Activated gamma-delta T cell (primary cell): Measurements from ENCODE around the gene TLCD3B.
"Not testable (repeated sequence)": the region's sequence is repeated elsewhere in the genome, so short reads cannot be mapped to it uniquely, and the experiment has no call there.

Experiments used
- DNase-seq: peaks from one replicate; lab custom pipeline; 2025; lab: John Stamatoyannopoulos, UW

The TLCD3B gene

GRCh38 chr16:30025574-30025973 lies 5.5 kb downstream of the TLCD3B start:
- DNase-seq, result no peak

DNA sequence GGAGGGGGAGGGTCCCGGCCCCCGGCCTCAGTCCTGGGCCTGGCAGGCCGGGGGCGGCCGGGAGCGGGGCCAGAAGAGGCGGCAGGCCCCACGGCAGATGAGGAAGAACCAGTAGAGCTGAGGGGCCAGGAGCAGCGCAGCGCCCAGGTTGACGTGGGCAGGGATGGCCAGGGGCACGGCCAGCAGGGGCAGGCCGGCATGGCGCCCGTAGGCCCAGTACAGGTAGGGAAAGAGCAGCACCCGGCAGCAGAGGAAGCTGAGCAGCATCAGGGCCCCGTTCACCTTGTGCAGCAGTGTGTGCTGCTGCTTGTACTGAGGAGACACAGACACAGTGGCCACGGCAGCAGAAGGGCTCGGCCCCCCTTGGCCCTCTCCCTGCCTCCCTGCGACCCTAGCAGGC lies 5.9 kb downstream of the TLCD3B start:
- no peak for DNase-seq

GRCh38 chr16:30024451-30024850 lies 6.6 kb downstream of the TLCD3B start:
- DNase-seq, result no peak

GRCh38 chr16:30023586-30023985 lies 7.5 kb downstream of the TLCD3B start:
- DNase-seq, result no peak

DNA sequence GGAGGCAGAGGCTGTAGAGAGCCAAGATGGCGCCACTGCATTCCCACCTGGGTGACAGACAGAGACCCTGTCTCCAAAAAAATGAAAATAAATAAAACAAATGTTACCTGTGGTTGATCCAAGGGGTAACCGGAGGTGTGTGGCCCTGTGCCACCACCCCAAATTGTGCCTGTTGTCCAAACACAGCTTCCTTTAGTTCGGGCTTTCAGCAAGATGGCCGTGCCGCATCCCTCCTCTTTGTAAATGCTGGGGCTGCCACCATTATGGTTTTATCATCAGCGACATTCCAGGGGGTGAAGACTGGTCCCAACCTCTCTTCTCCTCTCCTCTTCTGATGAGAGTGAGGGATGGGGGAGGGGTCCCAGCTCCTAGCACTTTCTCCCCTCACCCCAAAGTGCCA lies 8.2 kb downstream of the TLCD3B start, which contains the start of gene C16orf92:
Gene C16orf92 (plus strand): TSS at position 312 of the 400 bp plus-strand sequence. CDS start 143 bp downstream, outside the sequence.
- DNase-seq, result no peak

GRCh38 chr16:30018731-30019158 lies 12.3 kb downstream of the TLCD3B start:
- DNase-seq, result no peak

DNA sequence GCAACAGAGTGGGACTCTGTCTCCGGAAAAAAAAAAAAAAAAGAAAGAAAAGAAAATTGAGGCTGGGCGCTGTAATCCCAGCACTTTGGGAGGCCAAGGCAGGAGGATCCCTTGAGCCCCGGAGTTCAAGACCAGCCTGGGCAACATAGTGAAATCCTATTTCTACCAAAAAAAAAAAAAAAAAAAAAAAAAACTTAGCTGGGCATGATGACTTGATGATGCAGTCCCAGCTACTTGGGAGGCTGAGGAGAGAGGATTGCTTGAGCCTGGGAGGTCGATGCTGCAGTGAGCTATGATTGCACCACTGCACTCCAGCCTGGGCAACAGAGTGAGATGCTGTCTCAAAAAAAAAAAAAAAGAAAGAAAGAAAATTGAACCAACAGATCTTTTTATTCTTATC lies 13.1 kb downstream of the TLCD3B start:
- not testable (repeated sequence) for DNase-seq

- no peak for DNase-seq
These were observed 13.8 kb downstream of the TLCD3B start for GRCh38 chr16:30017277-30017656.

- DNase-seq, result no peak
These were observed 14.4 kb downstream of the TLCD3B start for GRCh38 chr16:30016555-30017276.

- DNase-seq, result not testable (repeated sequence)
These were observed 15.6 kb downstream of the TLCD3B start for GRCh38 chr16:30015450-30015849.

GRCh38 chr16:30012598-30012997 lies 18.5 kb downstream of the TLCD3B start:
- DNase-seq, result not testable (repeated sequence)

DNA sequence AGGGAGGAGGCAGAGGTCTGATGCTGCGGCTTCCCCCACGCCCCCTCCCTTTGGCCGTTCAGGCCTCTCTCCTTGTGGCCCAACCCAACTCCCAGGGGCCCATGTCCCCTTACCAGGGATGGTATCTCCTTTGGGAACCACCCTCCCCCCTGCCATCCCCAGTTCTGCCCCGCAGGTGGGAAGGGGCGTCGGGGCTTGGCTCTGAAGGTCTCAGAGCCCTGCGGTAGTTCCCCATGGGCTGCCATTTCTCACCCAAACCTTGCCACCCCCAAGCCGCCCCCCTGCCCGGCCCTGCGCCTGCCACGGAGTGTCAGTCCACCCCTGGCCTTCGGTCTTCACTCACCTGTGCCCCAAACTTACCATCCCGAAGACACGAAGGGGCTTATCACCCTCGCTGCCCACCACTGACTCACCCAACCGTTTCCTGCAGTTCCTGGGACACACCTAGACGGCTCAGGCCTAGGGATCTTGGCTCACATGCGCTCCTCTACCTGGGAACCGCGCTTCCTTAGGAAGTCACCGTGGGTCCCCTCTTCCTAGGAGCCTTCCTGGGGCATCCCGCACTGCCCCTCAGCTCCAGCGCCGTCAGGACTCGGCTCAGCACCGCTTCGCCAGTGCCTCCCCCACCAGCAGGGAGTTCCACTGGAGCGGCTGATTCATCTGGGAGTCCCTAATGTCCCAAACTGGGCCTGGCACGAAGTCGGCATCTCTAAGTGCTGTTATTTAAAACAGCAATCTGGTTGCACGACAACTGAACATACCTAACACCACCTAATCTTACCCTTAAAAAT lies 19.2 kb downstream of the TLCD3B start:
- no peak for DNase-seq

DNA sequence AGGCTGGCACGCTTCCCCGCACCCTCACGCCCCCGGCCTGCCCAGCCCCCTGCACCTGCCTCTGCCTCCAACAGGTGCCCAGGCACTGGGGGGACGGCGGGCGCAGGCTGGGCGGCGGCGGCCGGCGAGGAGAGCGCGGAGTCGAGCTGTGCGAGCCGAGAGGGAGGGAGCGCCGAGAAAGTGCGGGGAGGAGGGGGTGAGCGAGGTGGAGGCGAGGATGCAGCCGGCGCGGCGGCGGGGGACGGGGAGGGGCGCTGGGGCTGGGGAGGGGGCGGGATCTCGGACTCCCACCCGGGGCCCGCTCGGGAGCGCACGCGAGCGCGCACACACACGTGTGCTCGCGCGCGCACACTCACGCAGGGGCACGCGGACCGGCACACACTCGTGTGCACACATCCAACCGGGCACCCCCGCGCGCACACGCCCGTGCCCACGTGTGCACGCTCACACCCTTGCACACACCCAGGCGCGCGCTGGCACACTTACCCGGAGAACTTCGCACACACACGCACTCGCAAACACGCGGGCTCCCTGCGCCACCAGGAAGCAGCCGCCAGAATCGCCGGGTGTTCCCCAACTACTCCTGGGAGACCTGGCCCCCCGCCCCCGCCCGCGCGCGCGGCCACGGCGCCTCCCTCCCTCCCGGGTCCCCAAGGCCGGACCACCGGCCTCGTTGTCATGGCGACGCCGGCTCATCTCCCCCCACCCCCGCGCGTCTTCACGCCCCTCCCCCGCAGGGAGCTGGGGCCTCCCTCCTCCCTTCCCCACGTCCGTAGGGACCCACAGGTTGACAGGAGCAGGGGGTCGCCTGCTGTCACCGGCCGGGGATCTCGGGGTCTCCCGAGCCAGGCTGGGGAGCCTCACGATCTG lies 20.0 kb downstream of the TLCD3B start, which contains the start of gene DOC2A:
Gene DOC2A (minus strand): TSS at position 184 of the 870 bp plus-strand sequence. CDS start 805 bp downstream, outside the sequence.
- no peak for DNase-seq

- DNase-seq, result no peak
These were observed 20.9 kb downstream of the TLCD3B start for GRCh38 chr16:30009990-30010843.

DNA sequence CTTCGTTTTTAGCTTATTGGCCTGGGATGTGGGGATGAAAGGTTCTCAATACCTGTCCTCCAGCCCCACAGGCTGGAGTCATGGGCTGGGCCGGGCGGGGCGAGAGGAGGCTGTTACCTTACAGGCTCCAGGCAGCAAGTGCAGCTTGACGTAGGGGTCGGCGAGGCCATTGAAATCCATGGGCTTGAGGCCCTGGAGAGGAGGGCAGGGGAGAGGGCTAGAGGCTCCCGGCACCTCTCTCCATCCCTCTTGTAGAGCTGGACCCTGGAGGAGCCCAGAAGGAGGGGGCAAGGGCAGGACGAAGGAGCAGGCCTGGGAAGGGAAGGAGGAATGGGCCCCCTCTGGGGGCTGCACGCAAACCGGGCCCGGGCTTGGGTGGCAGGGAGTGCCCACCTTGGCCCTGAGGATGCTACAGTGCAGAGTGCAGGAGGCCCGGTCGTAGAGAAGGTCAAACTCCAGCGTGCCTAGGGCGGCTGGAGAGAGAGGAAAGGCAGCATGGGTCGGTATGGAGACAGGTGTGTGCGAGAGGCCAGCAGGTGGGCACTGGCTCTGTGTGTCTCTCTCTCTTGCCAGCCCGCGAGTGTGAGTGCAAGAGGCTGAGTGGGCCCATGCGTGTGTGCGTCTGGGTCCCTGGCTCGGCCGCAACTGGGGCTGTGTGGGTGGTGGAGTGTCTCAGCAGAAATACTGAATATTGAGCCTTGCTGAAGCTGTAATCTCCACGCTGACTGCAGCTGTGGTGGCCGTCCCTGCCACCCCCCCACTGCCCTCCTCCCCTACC lies 21.8 kb downstream of the TLCD3B start:
- no peak for DNase-seq

- DNase-seq, result no peak
These were observed 23.6 kb downstream of the TLCD3B start for GRCh38 chr16:30007378-30007895.

GRCh38 chr16:30006659-30007377 lies 24.3 kb downstream of the TLCD3B start:
- DNase-seq, result no peak

DNA sequence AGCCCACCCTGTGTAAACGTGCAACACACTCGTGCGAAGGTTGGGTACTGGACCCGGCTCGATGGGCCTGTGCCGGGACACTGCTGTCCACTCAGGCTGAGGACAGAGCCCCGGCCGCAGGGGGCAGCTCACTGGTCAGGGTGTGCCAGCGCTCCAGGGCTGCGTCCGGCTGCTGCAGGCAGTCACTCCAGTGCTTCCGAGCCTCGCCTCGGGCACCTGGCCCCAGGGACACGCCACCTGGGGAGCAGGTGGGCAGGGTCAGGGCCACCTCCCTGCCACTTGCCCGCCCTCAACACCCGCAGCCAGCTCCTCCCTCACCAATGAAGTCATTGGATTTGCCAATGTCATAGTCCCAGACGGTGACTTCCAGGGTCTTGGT lies 25.0 kb downstream of the TLCD3B start:
- DNase-seq, result no peak

- no peak for DNase-seq
These were observed 25.6 kb downstream of the TLCD3B start for GRCh38 chr16:30005341-30006094.
